CD4-positive, alpha-beta T cell treated with Interleukin-10 for 1 hour (primary cell): ENCODE measurements around the gene PBOV1.

Experiments
- DNase-seq: peaks from one replicate; pipeline ENCODE4 v3.0.0-alpha.2; 2020

The PBOV1 gene

DNA sequence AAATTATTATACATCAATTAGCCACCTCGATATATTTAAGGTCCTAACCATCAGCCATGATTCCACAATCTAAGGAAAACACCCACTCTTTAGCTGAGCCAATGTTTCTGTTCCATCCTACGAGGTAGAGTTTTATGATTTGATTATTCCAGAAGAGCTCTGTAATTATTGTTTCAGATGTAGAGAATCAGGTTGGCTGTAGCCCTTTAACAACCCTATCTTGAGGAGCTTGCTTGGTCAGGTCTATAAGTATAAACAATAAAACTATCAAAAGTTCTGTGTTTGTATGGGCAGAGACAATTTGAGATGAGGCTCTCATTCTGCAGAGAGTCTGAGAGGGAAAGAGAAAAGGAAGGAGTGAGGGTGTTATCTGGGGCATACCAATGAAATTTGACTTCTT lies at the start of gene PBOV1:
PBOV1 (minus strand) TSS at position 43 of the 400 bp plus-strand sequence. CDS start 96 bp downstream, outside the sequence.
- no peak for DNase-seq

DNA sequence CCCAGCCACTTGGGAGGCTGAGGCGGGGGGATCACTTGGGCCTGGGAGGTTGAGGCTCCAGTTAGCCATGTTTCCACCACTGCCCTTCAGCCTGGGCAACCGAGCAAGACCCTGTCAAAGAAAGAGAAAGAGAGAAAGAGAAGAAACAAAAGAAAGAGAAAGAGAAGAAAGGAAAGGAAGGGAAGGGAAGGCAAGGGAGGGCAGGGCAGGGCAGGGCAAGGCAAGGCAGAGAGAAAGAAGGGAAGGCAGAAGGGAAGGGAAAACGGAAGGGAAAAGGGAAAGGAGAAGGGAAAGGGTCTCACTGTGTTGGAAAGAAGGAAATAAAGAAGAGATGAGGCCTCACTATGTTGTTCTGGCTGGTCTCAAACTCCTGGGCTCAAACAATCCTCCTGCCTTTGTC lies 47.8 kb upstream of the PBOV1 start:
- no peak for DNase-seq

DNA sequence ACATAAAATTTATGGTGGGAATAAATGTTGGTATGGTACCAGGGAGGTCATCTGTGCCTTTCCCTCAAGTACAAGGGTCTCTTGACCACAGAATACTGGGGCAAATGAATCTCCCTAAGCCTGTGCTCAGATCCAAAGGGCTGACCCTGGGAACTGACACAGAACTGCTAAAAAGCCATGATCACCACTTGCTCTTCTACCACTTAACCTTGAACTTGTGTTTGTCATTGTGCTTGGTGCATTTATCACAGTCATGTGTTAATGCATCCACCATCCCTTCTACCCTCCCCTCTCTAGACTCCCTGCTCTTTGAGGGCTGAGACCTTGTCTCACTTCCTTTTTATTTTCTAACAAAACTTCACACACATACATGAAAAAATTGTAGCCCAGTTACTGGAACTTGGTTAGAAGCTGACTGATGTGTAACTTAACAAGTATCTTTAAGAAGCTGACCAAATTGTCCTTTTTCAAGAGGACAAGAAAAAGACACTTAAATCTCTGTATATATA lies 46.1 kb upstream of the PBOV1 start:
- no peak for DNase-seq

DNA sequence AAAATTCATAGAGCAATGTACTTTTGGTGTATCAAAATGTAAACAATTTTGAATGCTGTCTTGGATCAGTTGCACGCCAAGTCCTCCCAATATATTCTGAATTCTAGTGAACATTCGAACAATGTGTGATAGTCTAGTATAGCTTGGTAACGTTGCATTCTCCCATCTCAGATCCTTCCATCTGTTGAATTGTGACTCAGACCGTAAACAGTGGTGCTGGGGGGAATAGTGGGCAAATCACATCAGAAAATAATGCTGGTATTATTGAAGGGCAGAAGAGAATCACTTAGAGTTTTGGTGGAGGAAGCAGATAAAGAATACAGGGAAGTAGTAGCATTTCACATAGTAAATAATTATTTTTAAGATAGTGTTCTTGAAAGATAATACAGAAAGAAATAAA lies 45.7 kb upstream of the PBOV1 start:
- no peak for DNase-seq

DNA sequence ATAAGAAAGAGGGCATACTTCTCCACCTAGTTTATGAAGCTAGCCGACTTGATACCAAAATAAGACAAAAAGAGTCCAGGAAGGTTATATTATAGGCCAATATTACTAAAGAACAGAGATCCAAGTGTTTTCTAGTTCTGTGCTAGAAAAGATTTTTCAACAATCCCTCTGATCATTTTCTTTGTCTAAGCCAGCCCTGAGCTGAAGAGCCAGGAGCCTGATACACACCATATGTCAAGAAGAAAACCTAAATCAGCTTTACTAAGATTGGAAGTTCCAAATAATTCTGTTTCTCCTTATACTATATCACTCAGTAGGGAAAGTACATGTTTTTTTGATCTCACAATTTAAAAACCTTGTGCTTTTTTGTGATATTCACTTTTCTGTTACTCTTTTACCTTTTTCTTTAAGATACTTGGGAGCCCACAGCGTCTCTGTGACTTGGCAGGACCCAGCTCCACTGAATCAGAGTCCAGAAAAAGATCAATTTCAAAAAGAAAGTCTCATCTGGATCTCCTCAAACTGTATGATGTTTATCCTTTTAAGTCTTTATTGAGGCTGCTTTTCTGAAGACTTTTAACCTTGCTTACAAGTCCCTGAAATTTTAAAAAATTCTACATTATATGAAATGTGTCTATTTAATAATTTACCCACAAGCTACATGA lies 43.0 kb upstream of the PBOV1 start:
- no peak for DNase-seq

DNA sequence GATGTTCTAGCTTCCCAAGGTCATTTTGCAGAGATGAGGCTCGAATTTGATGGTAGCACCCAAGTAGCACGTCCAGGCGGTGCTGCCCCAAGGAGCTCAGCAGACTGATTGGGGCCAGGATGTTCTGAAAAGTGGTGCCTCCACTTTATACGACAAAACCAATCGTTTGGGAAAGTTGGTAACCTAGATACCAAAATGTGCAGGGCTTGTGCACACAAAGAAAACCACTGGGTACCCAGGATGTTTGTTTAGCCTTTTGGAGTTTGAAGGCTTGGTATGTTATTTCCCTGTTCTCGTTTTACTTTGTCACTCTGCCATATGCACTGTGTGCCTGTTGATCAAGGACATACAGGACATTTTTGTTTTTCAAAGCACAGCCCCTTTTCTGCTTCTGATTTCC lies 40.7 kb upstream of the PBOV1 start:
- no peak for DNase-seq

DNA sequence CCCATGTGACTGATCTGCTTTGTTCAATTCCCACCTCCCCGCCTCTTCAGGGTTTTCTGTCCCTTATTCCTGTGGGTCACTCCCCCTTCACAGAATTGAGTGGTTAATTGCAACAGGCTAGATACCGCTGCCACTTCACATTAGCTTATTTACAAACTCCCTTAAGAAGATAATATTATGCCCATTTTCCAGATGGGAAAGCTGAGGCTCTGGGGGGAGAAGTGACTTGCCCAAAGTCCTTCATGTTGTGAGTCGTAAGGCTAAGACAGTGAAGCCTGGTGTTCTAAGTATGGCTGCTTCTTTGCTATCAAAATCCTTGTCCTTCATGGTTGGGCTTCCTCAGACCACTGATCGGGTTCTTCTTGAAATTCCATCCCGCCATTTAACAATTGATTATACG lies 39.9 kb upstream of the PBOV1 start:
- DNase-seq: no peak

DNA sequence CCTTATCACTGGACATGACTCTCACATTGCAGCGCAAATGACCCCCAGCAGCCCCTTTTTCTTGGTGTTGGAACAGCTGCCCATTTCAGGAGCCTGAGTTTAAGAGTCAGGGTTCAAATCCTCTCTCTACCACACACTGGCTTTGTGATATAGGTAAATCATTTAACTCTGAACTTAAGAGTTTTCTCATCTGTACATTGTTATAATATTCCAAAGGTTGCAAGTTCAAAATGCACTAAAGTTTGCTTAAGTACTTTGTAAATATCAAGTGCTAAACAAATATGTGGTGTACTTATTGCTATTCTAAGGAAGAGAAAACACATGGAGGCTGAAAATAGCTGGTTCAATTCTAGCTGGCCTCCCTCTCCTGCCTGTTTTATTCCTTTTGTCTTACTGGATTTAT lies 39.3 kb upstream of the PBOV1 start:
- no peak for DNase-seq

DNA sequence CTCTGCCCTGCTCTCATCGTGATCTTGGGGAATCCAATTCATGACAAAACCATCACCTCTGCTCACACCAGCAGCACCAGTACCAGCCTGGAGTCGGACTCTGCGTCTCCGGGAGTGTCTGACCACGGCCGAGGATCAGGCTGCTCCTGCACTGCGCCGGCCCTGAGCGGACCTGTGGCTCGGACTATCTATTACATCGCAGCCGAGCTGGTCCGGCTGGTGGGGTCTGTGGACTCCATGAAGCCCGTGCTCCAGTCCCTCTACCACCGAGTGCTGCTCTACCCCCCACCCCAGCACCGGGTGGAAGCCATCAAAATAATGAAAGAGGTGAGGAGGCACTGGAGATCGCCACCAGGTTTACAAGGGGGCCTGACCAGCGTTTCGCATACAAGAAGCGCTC lies 37.2 kb upstream of the PBOV1 start:
- DNase-seq: no peak

DNA sequence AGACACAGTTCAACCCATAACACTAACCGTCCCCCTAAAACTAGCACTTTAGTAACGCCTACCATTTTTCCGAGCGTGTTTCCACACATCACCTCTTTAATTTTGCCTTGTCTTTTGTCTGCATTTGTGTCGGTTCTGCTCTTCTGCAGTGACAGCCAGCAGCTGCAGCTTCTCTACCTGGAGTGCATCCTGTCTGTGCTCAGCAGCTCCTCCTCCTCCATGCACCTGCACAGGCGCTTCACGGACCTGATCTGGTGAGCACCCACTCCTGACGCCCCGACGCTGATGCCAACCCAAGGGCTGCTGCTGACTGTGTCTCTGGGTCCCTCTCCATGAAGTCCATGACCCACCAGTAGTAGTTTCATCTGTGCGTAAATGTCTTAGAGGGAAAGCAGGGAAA lies 35.4 kb upstream of the PBOV1 start:
- no peak for DNase-seq

DNA sequence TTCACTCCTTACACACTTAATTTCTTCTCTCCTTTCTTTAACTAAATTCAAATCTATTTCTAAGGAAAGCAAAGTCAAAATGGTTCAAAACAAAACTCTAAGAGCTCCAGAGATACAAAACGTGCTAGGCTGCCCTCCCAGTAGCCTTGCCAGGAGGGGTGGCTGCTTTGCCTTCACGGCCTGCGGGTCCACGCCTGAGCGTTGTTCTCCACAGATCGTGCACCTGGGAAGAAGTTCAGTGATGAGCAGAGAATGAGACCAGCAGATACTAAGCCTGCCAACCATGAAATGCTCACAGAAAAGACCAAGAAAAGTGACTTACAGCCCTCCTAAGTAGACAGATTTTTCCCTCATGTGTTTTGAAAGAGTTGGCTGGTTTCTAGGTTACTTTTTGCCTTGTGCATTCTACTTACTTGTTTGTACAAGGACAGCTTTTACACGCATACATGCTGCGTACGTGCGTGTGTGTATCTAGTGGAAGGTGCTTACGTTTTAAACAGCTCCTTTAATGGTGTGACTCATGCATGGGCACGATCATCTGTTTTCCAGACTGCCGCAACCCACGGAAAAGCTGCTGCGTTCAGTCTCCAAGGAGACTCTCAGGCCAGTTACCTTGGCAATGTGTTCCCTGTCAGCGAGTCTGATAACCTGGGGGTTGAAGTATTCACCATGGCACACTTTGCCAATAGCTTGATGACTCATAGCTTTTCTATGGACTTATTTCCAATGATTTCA lies 32.4 kb upstream of the PBOV1 start:
- DNase-seq: no peak

DNA sequence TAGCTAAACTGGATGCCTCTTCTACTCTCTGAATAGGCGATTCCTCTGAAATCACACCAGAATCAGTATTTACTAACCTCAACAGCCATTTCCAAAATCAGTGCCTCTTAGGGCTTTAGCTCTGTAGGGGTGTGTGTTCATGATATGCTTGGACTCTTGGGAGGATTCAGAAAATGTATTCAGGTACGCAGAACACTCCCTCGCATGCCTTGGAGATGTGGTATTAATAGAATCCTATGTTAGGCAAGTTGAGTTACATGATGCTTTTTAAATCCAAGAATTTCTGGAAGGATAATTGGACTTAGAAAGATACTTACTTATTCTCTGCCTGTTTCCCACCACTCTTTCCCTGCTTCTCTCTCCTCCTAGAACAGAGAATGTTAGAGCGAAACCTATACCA lies 31.8 kb upstream of the PBOV1 start:
- DNase-seq: no peak

DNA sequence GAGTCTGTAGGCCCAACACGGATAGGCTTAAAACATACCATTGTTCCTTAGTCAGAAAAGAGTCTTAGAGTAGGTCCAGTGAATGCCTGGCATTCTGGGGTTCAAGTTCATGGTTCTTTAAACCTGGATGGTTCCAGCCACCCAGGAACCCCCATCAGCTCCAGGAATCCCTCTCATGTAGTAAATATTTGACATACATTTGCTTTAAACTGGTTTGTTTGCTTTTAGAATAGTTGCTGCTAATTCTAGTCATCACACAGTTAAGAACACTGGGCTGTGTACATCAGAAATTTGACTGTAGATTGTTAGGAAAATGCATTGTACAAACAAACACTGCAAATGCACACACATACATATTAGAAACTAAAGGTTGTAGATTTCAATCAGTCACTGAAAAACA lies 30.6 kb upstream of the PBOV1 start:
- DNase-seq: no peak

DNA sequence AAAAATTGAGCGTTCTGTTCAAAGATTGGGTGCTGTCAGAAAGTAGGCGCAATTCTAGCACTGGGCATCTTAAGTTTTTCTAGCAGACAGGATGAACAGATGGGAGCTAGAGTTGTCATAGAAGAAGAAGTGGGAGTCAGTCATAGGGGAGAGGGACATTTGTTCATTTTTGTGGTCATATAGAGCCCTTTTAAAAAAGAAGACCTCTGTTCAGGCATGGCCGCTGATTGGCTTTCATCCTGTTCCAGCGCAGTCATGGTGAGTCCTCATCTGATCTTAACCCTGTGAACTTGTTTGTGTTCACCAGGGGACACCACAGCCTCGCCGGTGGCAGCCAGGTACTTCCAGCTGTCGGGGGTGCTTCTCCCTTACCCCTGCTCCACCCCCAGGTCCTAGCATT lies 29.7 kb upstream of the PBOV1 start:
- no peak for DNase-seq

DNA sequence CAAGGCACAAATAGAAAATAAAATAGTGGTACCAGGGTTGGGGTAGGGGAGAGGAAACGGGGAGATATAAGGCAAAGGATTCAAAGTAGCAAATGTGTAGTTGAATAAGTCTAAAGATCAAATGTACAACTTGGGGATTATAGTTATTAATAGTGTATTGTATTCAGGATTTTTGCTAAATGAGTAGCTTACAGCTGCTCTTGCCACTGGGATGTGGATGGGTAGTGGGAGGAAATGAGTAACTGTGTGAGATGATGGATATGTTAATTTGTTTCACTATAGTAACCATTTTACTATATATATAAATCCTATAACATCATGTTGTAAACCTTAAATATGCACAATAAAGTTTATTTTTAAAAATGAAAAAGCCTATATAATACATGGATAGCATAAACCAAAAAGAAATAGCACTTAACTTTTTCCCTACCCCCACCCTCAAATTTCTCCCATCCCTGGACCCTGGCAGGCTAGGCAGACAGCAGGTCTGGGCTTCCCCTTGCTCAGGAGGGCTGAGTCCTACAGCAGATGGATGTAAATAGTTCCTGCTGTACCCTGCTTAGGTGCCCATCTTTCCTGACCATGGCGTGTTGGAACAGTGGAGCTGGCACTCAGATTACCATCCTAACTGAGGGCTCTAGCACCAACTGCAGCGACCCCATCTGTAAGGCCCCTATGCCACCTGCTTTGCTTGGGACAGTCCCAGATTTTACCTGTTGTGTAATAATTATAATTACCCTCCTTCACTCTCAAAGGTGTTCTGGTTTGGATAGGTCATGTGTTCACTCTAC lies 28.6 kb upstream of the PBOV1 start:
- no peak for DNase-seq

DNA sequence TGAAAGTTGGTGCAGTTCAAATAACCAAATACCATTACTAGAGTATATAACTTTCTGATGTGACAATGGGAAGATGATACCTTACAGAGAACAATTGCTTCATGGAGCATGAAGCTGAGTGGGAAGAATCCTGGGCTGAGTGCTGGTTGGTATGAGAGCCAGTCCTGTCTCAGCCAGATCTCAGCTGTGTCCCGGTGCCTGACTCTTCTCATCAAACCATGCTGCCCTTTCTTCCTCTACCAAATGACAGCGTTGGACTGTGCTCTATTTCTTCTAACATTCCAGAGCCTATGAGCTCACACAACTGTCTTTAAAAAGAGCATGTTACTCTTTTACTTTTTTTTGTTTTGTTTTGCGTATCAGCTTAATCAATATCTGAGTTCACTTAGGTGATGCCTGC lies 27.5 kb upstream of the PBOV1 start:
- no peak for DNase-seq

DNA sequence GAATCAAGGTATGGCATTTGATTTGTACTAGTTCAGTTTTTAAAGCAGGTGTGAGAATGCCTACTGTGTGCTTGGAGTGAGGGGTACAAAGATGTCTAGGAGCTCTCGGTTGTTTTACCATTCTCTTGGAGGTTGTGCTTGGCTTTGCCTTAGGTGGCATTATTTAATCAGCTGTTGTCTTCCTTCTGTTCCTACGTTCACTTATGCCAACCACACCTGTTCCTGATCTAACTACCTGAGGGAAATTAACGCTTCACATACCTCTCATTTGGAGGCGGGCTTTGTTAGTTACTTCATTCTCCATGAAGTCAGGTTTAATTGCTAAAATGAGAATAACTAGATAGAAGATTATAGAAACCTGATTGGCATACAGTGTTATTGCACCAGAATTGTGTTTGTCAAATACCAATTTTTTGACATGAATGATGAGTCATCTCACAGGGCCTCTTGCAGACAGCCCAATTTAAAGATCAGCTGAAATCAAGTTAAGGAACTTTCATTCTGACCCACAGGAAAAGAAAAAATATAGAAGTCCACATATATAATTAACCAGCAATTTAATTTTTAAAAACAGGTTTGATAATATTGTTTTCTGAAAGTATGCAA lies 24.8 kb upstream of the PBOV1 start:
- no peak for DNase-seq

DNA sequence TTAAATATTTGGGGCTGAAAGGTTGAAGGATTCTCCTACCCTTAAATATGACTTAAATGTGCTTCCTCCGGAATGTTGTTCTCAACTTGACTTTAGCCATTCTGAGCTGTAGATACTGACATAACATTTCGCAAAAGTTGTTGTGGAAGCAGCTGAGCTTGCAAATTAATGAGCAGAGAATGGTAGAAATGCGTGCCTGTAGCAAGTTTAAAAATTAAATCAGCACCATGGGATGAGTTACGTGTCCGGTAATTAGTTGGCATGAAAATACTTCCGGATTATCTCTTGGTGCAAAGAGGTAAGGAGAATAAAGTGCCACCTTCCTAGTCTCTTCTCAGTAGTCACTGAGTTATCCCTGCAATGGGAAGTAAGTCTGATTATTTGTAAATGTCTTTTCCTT lies 23.6 kb upstream of the PBOV1 start:
- DNase-seq: no peak

DNA sequence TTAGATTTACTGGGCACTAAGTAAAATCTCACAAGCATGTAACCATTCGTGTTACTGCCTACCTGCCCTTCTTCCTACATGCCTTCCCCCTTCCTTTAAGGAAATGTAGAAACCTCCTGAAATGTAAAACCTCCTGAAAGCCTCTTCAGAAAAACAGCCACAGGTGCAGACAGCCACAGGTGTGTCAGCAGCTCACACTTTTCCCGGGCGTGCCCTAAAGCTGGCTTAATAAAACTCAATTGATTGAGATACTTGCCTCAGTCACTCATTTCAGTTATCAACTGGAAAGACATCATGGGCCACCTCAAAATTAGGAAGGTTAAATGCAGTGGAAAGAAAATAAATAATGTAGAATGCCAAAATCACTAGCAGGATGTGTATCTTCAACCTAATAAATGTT lies 23.1 kb upstream of the PBOV1 start:
- no peak for DNase-seq

DNA sequence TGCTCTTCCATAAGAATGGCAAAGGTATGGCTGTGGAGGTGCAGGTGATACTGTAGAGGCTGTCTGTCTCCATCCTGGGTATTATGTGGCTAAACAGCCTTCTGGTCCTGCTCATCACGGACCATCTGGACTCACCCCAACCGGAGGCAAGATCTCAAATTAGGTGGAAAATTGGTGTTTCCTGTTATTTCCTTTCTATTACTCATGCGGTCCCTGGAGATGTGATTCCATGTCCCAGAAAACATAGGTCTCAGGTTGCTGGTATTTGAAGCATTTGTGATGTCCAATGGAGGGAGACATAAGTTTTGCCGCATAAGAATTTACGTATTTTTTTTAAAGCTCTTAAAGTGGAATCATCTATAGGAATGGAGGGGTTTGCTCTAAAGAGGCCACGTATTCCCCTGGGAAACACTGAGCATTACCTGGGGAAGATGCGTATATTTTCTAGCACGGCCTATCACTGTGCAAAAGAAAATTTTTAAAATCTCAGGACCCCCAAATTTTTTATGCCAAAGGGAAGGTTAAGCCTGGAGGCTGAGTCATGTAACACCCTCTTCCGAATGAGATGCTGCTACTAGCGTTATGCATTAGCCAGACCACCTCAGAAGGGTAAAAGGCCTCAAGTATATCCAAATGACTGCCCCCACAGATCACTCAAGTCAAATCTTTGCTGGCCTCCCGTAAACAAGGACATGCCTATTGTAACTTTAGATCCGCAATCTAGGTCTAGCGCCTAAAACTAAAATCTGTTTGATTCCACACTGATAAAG lies 22.4 kb upstream of the PBOV1 start:
- DNase-seq: no peak

DNA sequence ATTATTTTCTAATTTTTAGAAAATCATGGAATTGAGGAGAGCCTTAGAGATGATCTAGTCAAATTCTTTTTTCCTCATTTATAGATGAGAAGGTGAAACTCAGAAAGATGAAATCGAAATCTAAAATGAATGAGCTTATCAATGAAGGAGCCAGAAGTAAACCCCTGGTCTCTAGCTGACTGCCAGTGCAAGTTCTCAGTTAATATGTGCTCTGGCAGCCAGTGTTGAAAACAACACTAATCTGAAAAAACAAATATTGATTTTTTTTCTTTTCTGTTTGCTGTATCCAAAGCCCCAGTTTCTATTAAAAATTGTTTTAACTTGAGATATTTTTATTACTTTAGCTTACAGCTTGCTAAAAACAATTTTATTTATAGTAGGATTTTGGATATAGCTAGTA lies 21.5 kb upstream of the PBOV1 start:
- no peak for DNase-seq

DNA sequence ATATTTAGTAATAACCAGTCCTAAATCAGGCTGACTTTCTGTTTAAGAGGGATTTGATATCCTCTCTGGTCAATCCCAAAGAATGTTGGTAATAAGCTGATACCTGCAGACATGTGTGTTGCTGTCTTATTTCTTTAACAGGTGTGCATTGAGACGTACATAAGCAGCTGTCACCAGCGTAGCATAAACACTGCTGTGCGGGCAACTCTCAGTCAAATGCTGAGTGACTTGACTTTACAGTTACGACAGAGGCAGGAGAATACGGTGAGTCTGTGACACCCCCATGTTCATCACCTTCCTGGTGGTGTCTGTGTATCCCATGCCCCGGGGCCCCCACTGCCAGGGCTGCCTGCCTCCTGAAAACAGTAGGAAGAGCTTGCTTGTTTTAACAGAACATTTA lies 20.1 kb upstream of the PBOV1 start:
- DNase-seq: no peak

DNA sequence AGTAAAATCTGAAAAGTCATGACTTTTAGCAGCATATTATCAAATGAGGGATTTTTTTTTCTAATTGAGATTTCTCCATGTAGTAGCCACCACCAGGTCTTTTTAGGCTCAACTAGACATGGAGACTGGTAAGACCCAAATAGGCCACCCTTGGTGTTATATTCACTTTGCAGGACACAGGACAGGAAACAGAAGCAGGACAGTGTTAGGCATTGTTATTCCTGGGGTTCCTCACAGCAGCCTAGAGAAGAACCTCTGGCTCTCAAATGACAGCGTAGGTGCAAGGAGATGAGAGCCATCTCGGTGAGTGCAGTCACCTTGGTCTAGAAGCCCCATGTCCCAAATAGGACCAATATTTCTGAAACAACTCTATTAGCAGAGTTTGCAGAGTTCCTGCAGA lies 19.2 kb upstream of the PBOV1 start:
- DNase-seq: no peak
